Memory B cell (primary cell): Measurements from ENCODE around the gene P2RY13.

Source experiments
- ATAC-seq: fragments of 150-1000 bp; cut with Tn5 transposase; 2 replicates; pipeline ENCODE4 v1.10.0; 2021; ENCODE audit warnings: low read depth, mild to moderate bottlenecking, moderate library complexity
- DNase-seq, 2 donors: peaks; one replicate each; pipeline ENCODE4 v3.0.0; 2022; ENCODE audit warnings: low spot score in 2 of 2
- H3K27ac Mint-ChIP-seq: one replicate; pipeline ENCODE4 v1.8.0; 2022; ENCODE audit warnings: mild to moderate bottlenecking, moderate library complexity, mixed read lengths
- H3K27me3 Mint-ChIP-seq: one replicate; pipeline ENCODE4 v1.8.0; 2022; ENCODE audit warnings: mixed read lengths
- H3K36me3 Mint-ChIP-seq: one replicate; pipeline ENCODE4 v1.8.0; 2022; ENCODE audit warnings: mild to moderate bottlenecking, mixed read lengths
- H3K4me1 Mint-ChIP-seq: one replicate; pipeline ENCODE4 v1.8.0; 2022; ENCODE audit warnings: mixed read lengths
- H3K4me3 Mint-ChIP-seq: one replicate; pipeline ENCODE4 v1.8.0; 2022; ENCODE audit warnings: mild to moderate bottlenecking, moderate library complexity, mixed read lengths
- H3K9me3 Mint-ChIP-seq: one replicate; pipeline ENCODE4 v1.8.0; 2022; ENCODE audit warnings: mixed read lengths

Gene P2RY13

DNA sequence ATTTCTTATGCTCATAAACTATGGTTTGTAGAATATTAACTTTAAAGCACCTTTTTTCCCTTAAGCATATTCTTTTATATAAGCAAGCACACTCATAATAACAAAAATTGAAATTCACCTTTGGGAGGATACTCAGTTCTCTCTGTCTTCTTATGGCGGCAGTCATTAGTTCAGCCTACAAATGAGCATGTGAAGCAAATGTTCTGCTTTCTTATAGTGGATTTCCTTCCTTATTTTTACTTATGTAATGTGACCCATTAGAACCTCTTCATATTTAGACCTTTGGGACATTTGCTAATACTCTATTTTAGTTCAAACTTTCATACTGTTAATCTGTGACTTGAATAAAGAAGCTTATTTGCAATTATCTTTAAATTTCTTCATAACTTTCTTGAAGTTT is at the start of gene P2RY13:
P2RY13 (minus strand) TSS at position 187 of the 400 bp plus-strand sequence; CDS start at position 166, 21 bp downstream.
- H3K4me1 Mint-ChIP-seq, result peaks cover 9% of the 10 kb centered on the region
- H3K36me3 Mint-ChIP-seq, result no peaks in the 10 kb centered on the region
- DNase-seq, result no peak
- peak within 1 kb of the TSS; percentile 62 for H3K27ac Mint-ChIP-seq
- peaks cover 2% of the 10 kb centered on the region for H3K27me3 Mint-ChIP-seq
- H3K4me3 Mint-ChIP-seq, result peak within 1 kb of the TSS; percentile 69
- no peaks in the 10 kb centered on the region for H3K9me3 Mint-ChIP-seq
- peak; percentile 58 for ATAC-seq

DNA sequence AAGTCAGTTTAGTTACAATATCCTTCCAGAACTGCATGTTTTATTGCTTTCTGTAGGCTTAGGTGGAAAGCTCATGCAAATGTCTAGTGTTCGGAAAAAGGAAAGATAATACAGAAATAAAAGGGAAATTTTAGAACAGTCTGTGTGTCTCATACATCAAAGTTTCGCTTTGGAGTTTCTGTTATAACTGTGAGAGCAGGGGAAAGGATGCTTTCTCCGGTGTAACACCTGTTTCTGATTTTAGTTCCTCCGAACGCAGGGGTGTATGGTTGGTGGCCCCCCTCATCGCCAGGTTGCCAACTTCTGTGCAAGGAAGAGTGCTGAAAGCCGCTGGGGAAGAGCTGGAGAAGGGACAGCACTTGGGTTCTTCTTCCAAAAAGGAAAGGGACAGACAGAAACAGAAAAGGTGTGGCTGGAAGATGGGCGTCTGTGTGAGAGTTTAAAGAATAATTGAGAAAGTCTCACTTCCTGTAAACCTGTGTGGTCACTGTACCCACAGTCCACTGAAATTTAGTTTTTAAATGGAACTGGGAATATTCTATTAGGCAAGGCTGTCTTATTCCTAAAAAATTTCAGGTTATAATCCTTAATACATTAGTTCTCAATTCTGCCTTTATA is 48.5 kb upstream of the P2RY13 start:
- Mint-ChIP-seq H3K27me3 (no peaks in the 10 kb centered on the region), H3K4me3 (peak overlapping the region; percentile 82), H3K4me1 (peaks cover 17% of the 10 kb centered on the region), H3K36me3 (no peaks in the 10 kb centered on the region), H3K9me3 (no peaks in the 10 kb centered on the region), H3K27ac (peak overlapping the region; percentile 85)
- no peak for DNase-seq
- peak; percentile 53 for ATAC-seq

DNA sequence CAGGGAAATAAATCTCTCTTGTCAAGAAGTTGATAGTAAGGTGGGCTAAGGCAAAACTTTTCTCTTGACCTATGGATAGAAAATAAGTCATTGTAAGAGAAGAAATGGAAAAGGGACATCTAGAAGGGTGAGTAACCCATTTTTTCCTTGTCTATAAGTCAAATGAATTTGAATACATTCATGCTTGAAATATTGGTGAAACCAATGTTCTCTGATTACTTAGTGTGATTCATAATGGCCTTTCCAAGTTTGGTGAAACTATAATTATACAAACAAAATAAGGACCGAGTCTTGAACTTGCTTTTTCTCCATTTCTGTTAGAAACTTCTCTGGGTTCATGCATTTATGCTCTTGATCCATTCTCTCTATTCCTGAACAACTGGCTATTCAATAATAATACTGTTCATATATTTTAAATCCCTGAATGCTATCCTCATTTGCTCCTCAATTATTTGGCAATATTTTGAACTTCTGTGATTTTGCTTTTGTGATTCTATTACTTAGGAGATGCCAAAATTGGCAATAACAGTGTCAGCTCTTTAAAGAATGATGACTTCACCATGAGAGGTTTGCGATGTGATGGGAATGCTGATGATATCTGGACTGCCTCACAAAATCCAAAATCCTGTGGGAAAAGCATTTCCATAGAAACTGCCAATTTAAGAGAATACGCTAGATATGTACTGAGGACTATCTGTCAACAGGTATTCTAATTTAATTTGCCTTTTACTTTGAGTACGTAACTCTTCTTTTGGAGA is 42.9 kb upstream of the P2RY13 start:
- Mint-ChIP-seq H3K4me3 (no peak overlapping the region), H3K27ac (no peak overlapping the region), H3K36me3 (no peaks in the 10 kb centered on the region), H3K9me3 (no peaks in the 10 kb centered on the region), H3K4me1 (no peaks in the 10 kb centered on the region), H3K27me3 (no peaks in the 10 kb centered on the region)
- no peak for ATAC-seq
- DNase-seq, result no peak

DNA sequence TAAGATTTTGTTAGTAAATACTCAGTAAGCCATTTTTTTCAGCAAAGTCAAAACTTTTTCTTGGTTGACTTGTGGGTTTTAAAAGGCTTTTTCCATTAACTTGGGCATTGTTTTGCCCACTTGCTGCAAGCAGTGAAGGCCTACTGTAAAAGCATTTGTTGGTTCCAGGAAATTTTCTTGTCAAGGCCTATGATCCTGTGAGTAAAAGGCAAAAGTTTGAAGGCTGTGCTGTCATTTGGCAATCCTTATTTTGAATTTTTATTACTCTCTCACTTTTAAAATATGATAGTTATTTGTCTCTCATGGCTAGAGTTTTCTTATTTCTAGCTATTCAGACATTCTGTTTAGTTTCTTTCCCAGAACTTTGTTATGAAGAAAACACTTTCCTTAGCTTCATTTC is 42.2 kb upstream of the P2RY13 start:
- no peaks in the 10 kb centered on the region for H3K27me3 Mint-ChIP-seq
- no peaks in the 10 kb centered on the region for H3K9me3 Mint-ChIP-seq
- H3K4me1 Mint-ChIP-seq, result no peaks in the 10 kb centered on the region
- DNase-seq, result no peak
- H3K36me3 Mint-ChIP-seq, result no peaks in the 10 kb centered on the region
- no peak overlapping the region for H3K4me3 Mint-ChIP-seq
- ATAC-seq, result no peak
- no peak overlapping the region for H3K27ac Mint-ChIP-seq

DNA sequence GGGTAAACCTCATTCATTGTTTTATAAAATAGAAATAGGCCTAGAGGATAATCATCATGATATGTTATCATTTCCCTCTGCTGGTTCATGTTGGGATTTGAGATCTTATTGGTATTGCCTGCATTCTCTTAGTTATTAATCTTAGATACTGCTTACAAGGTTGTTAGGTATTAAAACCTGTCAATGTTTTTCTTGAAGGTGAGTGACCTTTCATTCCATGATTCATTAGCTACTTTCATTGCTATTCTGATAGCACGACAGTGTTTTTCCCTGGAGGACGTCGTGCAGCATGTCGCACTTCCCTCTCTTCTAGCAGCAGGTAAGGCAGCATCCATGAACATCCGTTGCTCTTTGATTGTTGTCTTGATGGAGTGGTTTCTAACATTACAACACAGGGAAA is 38.1 kb upstream of the P2RY13 start:
- DNase-seq, result no peak
- Mint-ChIP-seq H3K27ac (no peak overlapping the region), H3K27me3 (no peaks in the 10 kb centered on the region)

DNA sequence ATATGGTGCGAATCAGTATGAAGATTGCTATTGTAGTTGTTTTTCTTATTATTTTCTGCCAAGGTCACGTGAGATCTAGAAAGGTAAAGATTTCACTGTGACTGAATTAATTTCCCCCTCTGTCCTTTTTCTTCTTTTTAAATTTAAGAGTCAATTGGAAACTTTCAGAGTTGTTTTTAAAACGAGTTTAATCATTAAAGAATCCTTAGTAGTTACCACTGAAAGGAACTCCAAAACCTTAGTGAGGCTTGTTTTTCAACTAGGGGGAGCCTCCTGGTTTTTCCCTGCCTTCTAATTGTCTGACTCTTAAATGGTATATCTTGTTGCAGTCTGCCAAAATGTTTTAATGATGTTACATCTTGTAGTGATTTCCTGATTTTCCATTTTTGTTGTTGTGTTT is 37.6 kb upstream of the P2RY13 start:
- Mint-ChIP-seq H3K4me3 (no peak overlapping the region), H3K4me1 (peaks cover 2% of the 10 kb centered on the region), H3K9me3 (no peaks in the 10 kb centered on the region), H3K27ac (no peak overlapping the region), H3K27me3 (no peaks in the 10 kb centered on the region), H3K36me3 (no peaks in the 10 kb centered on the region)
- no peak for ATAC-seq
- DNase-seq, result no peak

More for the DNA sequence above, 38.1 kb upstream of the P2RY13 start:
- no peaks in the 10 kb centered on the region for H3K9me3 Mint-ChIP-seq
- H3K4me1 Mint-ChIP-seq, result peaks cover 2% of the 10 kb centered on the region
- no peaks in the 10 kb centered on the region for H3K36me3 Mint-ChIP-seq
- no peak for ATAC-seq
- no peak overlapping the region for H3K4me3 Mint-ChIP-seq

DNA sequence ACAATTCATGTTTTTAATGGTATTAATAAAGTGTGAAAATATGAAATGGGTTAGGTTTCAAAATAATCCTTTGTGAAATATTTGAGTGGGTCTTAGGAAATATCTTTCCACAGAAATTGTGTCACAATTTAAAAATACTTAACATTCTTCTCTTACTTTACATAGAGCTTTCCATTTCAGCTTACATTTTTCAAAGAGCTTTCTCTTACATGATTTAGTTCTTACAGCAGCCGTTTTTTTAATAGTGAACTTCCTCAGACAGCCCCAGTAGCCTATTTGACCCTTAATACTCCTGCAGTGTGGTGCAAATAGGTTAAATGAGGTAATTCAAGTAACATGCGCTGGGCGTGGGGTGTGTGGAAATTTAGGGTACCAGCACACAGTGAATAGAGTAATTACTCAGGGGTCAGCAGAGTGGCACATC is 33.4 kb upstream of the P2RY13 start:
- Mint-ChIP-seq H3K9me3 (no peaks in the 10 kb centered on the region), H3K4me1 (peaks cover 2% of the 10 kb centered on the region), H3K27me3 (no peaks in the 10 kb centered on the region), H3K27ac (peak overlapping the region; percentile 38), H3K36me3 (no peaks in the 10 kb centered on the region), H3K4me3 (no peak overlapping the region)
- ATAC-seq (no peak), DNase-seq (no peak)

DNA sequence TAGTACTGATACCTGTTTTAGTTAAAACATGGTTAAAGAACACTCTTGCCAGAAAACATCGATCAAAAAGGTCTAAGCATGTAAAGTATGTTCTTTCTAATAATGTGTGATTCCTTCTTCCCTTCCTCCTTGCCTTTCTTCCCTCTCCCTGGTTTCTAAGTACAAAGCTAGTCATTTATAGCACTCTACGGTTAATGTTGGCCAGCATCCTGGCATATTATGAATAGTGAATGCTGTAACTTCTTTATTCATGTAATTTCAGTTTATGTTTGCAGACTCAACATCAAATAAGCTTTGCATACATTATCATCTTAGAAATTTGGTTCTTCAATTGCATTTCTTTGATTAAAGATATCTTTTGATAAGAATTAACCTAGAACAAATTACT is 28.1 kb upstream of the P2RY13 start:
- DNase-seq (no peak), ATAC-seq (no peak)
- H3K4me1 Mint-ChIP-seq, result peaks cover 8% of the 10 kb centered on the region
- no peak overlapping the region for H3K4me3 Mint-ChIP-seq
- H3K36me3 Mint-ChIP-seq, result no peaks in the 10 kb centered on the region
- no peaks in the 10 kb centered on the region for H3K27me3 Mint-ChIP-seq
- H3K27ac Mint-ChIP-seq, result peak overlapping the region; percentile 59
- no peaks in the 10 kb centered on the region for H3K9me3 Mint-ChIP-seq

DNA sequence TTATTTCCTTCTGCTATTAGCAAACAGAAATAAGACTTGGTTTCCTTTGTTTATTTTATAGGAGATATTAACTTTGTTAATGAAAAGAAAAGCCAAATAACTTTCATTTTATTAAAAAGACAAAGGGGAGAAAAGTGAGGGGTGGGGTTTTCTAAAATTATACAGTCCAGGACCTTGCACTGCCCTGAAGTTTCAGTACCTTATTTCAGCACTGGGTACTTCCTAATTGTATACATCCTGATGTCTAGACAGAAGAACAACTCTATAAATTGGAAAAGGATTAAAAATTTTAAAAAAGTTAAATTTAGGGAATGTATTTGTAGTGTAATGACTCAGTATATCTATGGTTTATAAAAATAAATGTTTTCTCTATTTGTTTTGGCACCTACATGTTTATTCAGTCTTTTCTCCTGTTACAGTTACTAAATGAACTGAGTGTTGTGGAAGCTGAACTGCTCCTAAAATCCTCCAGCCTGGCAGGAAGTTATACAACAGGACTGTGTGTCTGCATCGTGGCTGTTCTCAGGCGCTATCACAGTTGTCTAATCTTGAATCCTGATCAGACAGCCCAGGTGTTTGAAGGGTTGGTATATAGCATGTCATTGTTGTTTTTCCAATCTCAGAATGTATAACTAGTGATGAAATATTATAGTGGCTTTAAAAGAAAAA is 27.6 kb upstream of the P2RY13 start:
- Mint-ChIP-seq H3K36me3 (no peaks in the 10 kb centered on the region), H3K27ac (peak overlapping the region; percentile 59), H3K9me3 (no peaks in the 10 kb centered on the region), H3K4me1 (peaks cover 8% of the 10 kb centered on the region), H3K27me3 (no peaks in the 10 kb centered on the region), H3K4me3 (no peak overlapping the region)
- no peak for DNase-seq
- ATAC-seq, result peak; percentile 78

DNA sequence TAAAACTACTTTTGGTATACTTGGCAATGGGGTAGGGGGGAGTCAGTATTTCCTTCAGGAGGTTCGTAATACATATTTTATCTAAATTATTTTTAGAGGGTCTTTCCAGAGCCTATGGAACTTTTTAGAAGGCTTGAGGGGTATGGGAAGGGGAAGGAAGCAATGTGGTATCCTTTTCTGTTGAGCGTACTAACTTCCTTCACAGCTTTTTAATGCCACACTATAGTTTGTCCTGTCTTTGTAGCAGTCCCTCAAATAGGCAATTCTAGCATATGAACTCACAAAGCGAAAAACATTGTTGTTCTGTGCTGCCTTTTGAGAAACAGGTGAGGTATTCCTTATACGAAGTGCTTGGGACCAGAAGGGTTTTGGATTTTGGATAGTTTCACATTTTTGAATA is 22.3 kb upstream of the P2RY13 start:
- ATAC-seq, result peak; percentile 49
- no peak overlapping the region for H3K4me3 Mint-ChIP-seq

DNA sequence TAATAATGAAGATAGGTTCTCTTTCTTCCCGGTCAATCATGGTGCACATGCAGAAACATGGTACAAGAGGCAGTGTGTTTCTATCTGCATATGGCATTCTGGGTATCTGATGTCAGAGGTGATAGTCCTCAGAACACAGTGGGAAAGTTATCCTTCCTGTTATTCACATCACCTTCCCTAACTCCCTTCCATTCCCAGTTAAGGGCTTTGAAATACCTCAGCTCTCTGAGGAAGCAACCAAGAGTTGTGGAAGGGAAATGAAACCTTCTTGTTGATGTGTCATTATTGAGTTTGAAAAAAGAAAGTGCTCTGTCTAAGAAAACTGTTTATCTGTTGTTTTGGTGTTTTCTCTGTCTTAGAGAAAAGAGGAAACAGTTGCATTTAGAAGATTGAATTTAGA is 21.9 kb upstream of the P2RY13 start:
- Mint-ChIP-seq H3K36me3 (no peaks in the 10 kb centered on the region), H3K27ac (peak overlapping the region; percentile 74), H3K27me3 (peaks cover 1% of the 10 kb centered on the region), H3K9me3 (no peaks in the 10 kb centered on the region), H3K4me3 (no peak overlapping the region), H3K4me1 (peaks cover 16% of the 10 kb centered on the region)
- ATAC-seq (peak; percentile 86), DNase-seq (no peak)

More for the DNA sequence above, 22.3 kb upstream of the P2RY13 start:
- Mint-ChIP-seq H3K9me3 (no peaks in the 10 kb centered on the region), H3K4me1 (peaks cover 14% of the 10 kb centered on the region), H3K36me3 (no peaks in the 10 kb centered on the region), H3K27me3 (no peaks in the 10 kb centered on the region), H3K27ac (peak overlapping the region; percentile 74)
- DNase-seq, result no peak

DNA sequence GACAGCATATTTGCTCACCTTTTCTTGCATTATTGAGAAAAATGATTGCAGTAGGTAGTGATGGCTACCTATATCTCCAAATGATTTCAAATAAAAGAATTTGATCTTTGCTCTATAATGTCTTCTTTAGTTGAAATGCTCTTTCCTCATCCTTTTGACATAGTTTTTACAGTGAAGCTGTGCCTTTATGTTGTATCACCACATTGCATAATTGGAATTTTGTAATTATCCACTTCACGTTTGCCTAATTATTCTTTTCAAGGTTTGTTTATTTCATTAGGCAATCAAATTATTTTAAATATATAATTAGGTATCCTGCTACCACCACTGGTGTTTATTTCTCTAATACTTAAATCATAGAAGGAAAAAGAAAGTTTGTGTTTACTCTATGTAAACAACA is 21.3 kb upstream of the P2RY13 start:
- Mint-ChIP-seq H3K36me3 (no peaks in the 10 kb centered on the region), H3K27ac (no peak overlapping the region), H3K4me1 (peaks cover 18% of the 10 kb centered on the region), H3K9me3 (no peaks in the 10 kb centered on the region), H3K27me3 (peaks cover 2% of the 10 kb centered on the region), H3K4me3 (no peak overlapping the region)
- no peak for DNase-seq
- ATAC-seq, result no peak

DNA sequence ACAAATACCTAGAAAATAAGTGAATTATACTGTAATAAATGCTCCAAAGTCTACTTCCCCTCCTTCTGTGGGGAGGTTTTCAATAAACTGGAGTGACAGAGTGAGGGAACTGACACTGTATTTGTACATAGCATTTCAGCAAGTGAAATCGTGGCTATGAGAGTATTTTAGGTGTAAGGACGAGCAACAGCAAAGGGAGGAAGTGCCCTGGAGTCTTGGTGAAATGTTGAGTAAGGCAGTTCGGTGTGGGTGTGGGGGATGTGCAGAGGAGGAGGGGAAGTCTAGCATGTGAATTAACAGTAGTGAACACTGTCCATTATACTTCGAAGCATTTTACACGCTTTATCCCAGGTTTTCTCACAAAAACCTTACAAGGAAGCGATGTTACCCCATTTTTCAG is 18.1 kb upstream of the P2RY13 start:
- ATAC-seq (no peak), DNase-seq (no peak)
- no peaks in the 10 kb centered on the region for H3K36me3 Mint-ChIP-seq
- H3K9me3 Mint-ChIP-seq, result no peaks in the 10 kb centered on the region
- peaks cover 3% of the 10 kb centered on the region for H3K27me3 Mint-ChIP-seq
- H3K27ac Mint-ChIP-seq, result no peak overlapping the region
- H3K4me1 Mint-ChIP-seq, result peaks cover 18% of the 10 kb centered on the region
- no peak overlapping the region for H3K4me3 Mint-ChIP-seq

DNA sequence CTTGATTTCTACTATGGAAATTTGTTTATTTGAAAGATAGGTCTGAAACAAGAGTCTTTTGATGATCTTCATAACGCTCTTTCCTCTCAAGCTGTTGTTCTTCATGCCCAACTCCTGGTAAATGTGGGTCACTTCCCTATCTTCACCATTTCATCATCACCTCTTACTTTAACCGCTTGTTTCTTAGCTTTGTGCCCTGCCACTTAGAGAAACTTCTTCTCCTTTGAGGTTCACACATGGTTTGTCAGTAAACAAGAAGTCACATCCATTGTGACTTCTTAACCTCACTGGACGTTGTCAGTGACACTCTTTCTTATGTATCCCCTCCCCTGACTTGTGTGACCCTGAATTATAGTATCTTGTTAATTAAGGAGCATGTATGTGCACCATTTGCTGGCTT is 16.9 kb upstream of the P2RY13 start:
- Mint-ChIP-seq H3K9me3 (no peaks in the 10 kb centered on the region), H3K27me3 (peaks cover 3% of the 10 kb centered on the region), H3K36me3 (no peaks in the 10 kb centered on the region), H3K27ac (no peak overlapping the region), H3K4me1 (peaks cover 12% of the 10 kb centered on the region), H3K4me3 (peak overlapping the region; percentile 0)
- DNase-seq, result no peak
- ATAC-seq, result no peak
